Uterus (tissue), 2 donors: ENCODE results near the gene OTULINL.

Source experiments
- POLR2A ChIP-seq, 2 donors: fragments of 450-650 bp; IDR thresholded peaks; one replicate each; pipeline ENCODE4 v1.6.1; 2016; ENCODE audit warnings: antibody characterized with exemption in 2 of 2, mild to moderate bottlenecking in 1 of 2, moderate library complexity in 1 of 2
- TF ChIP-seq, protein P1 (sequence below), 4 experiments: fragments of 200-600 bp in 2 of 4; fragments of 450-650 bp in 2 of 4; sonication (generic) in 2 of 4; IDR thresholded peaks; one replicate each; pipeline ENCODE4 v1.5.1; 2016 to 2019; ENCODE audit warnings: antibody characterized with exemption in 4 of 4, mild to moderate bottlenecking in 2 of 4, moderate library complexity in 1 of 4

GRCh38 chr5:14580398-14581034 lies 1.1 kb upstream of the OTULINL start:
- TF ChIP-seq, protein P1, sequence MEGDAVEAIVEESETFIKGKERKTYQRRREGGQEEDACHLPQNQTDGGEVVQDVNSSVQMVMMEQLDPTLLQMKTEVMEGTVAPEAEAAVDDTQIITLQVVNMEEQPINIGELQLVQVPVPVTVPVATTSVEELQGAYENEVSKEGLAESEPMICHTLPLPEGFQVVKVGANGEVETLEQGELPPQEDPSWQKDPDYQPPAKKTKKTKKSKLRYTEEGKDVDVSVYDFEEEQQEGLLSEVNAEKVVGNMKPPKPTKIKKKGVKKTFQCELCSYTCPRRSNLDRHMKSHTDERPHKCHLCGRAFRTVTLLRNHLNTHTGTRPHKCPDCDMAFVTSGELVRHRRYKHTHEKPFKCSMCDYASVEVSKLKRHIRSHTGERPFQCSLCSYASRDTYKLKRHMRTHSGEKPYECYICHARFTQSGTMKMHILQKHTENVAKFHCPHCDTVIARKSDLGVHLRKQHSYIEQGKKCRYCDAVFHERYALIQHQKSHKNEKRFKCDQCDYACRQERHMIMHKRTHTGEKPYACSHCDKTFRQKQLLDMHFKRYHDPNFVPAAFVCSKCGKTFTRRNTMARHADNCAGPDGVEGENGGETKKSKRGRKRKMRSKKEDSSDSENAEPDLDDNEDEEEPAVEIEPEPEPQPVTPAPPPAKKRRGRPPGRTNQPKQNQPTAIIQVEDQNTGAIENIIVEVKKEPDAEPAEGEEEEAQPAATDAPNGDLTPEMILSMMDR (IDR thresholded peaks at IDR 0.05): no peak
- TF ChIP-seq POLR2A (IDR thresholded peaks at IDR 0.05): no peak
